Ovary (tissue), 9 donors: ENCODE results near the gene GRK4. TPM values are rescaled to one million over a fixed set of nuclear protein-coding genes. Genes with fewer than 3 reads are reported as not detected.

Experiments used
- DNase-seq, 5 donors: peaks; one replicate each; pipeline ENCODE4 v3.0.0-alpha.2; 2019 to 2020
- H3K27ac ChIP-seq, 2 donors: fragments of 200-600 bp; one replicate each; pipeline versions ENCODE4 v1.5.1 to v1.8.0; 2019 to 2022
- H3K27me3 ChIP-seq: fragments of 200-600 bp; one replicate; pipeline ENCODE4 v1.8.0; 2022
- H3K36me3 ChIP-seq: fragments of 200-600 bp; sonication (generic); one replicate; pipeline ENCODE4 v1.5.1; 2019
- H3K4me1 ChIP-seq: one replicate; pipeline ENCODE4 v1.8.1; 2013; ENCODE audit warnings: mild to moderate bottlenecking, moderate library complexity; ENCODE audit not compliant: insufficient read depth
- H3K4me3 ChIP-seq: fragments of 200-600 bp; sonication (generic); one replicate; pipeline ENCODE4 v1.5.1; 2017
- H3K9me3 ChIP-seq, 2 donors: fragments of 200-600 bp in 1 of 2; sonication (generic) in 1 of 2; one replicate each; pipeline versions ENCODE4 v1.5.1 to v1.8.1; 2013 to 2019; ENCODE audit warnings: mild to moderate bottlenecking in 1 of 2, moderate library complexity in 1 of 2
- CTCF ChIP-seq, 3 donors: fragments of 450-650 bp in 2 of 3; fragments of 200-600 bp in 1 of 3; IDR thresholded peaks; one replicate each; pipeline versions ENCODE4 v1.5.1 to v1.8.0; 2016 to 2022; ENCODE audit warnings: antibody characterized with exemption in 3 of 3, mild to moderate bottlenecking in 1 of 3
- EP300 ChIP-seq: sonication (generic); formaldehyde crosslinking; IDR thresholded peaks from one replicate; pipeline ENCODE4 v1.6.1; 2017; ENCODE audit warnings: antibody characterized with exemption
- POLR2A ChIP-seq: fragments of 450-650 bp; IDR thresholded peaks from one replicate; pipeline ENCODE4 v1.6.1; 2017; ENCODE audit warnings: antibody characterized with exemption, mild to moderate bottlenecking, moderate library complexity
- WGBS, 3 donors: extraction: QIAGEN DNeasy Blood & Tissue Kit in 1 of 3; methylation state at CpG; one replicate each; pipeline versions ENCODE4 v1.1.5 to v1.1.7; 2013 to 2017; 5-methylcytosine and 5-hydroxymethylcytosine counted together
- intact Hi-C, 4 donors: fragments of 100-400 bp; cut with DNase I; formaldehyde crosslinking; loops; one replicate each; pipeline versions ENCODE4 v1.11.0 to v1.15.1; 2022 to 2023
- polyA plus RNA-seq, 2 donors: library from polyadenylated mRNA; stranded (reverse); fragments of 200-250 nt in 1 of 2; fragments of 350-450 nt in 1 of 2; fragmentation: Illumina TruSeq in 1 of 2; extraction: RNeasy Lipid Tissue Mini Kit (QIAGEN cat#74804) in 1 of 2; gene quantifications; one replicate each; pipeline ENCODE4 v1.2.3, GENCODE V29; 2013 to 2014
- total RNA-seq, 7 donors: library from RNA; depleted of rRNA in 2 of 7; stranded (reverse); fragments of >200 nt in 2 of 7; fragmentation: NEBNext Ultra II Directional in 3 of 7; extraction: Animal tissue kit (Norgen Biotek cat#: 25700) in 3 of 7; gene quantifications; one replicate each; pipeline versions ENCODE4 v1.1.0 to v1.2.4, GENCODE V29; 2016 to 2023
- donor health status: DM: no; HTN: no; CAD: no; lungs with moderate emphysema.
- donor health status: DM: no; HTN: no; CAD: no.
- donor health status: Bipolar disorder and iron deficiency.
- donor health status: DM: yes; HTN: yes; CAD: no.
- donor health status: DM: no; HTN: no; CAD: no.
- donor health status: DM: yes; HTN: yes; CAD: no.

Gene GRK4
- total and polyA plus RNA-seq, 9 donors: 3.3 to 17.6 (median 6.9) TPM

DNA sequence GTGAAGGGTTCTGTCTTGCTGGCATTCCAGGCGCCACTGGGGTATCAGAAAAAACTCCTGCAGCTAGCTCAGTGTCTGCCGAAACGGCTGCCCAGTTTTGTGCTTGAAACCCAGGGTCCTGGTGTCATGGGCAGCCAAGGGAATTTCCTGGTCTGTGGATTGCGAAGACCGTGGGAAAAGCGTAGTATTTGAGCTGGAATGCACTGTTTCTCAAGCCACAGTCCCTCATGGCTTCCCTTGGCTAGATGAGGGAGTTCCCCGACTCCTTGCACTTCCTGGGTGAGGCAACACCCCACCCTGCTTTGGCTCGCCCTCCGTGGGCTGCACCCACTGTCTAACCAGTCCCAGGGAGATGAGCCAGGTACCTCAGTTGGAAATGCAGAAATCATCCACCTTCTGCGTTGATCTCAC, 40.2 kb upstream of the GRK4 start:
- Histone ChIP-seq H3K9me3 (no peaks in the 10 kb centered on the region), H3K36me3 (no peaks in the 10 kb centered on the region), H3K4me1 (no peaks in the 10 kb centered on the region), H3K4me3 (no peak overlapping the region), H3K27me3 (no peaks in the 10 kb centered on the region), H3K27ac (no peak overlapping the region)
- DNase-seq: peak in 1 of 5 donors; percentile 16
- intact Hi-C loops: no loop called here
- WGBS, 3 donors: 84 to 87% (median 84%) methylated on average over 10 of the region's 10 CpGs
- TF ChIP-seq EP300: no peak
- no peak for TF ChIP-seq CTCF (IDR thresholded peaks at IDR 0.05)
- no peak for TF ChIP-seq POLR2A

GRCh38 chr4:2923668-2924173, 39.6 kb upstream of the GRK4 start:
- Histone ChIP-seq H3K9me3 (no peaks in the 10 kb centered on the region), H3K36me3 (no peaks in the 10 kb centered on the region), H3K27ac (no peak overlapping the region), H3K4me3 (no peak overlapping the region), H3K4me1 (no peaks in the 10 kb centered on the region), H3K27me3 (no peaks in the 10 kb centered on the region)
- intact Hi-C loops: no loop called here
- peak in 2 of 5 donors; percentile 9 to 25 for DNase-seq
- TF ChIP-seq CTCF (IDR thresholded peaks at IDR 0.05) (no peak), EP300 (no peak), POLR2A (no peak)
- WGBS, 3 donors: 90 to 92% (median 90%) methylated on average over 16 of the region's 16 CpGs

DNA sequence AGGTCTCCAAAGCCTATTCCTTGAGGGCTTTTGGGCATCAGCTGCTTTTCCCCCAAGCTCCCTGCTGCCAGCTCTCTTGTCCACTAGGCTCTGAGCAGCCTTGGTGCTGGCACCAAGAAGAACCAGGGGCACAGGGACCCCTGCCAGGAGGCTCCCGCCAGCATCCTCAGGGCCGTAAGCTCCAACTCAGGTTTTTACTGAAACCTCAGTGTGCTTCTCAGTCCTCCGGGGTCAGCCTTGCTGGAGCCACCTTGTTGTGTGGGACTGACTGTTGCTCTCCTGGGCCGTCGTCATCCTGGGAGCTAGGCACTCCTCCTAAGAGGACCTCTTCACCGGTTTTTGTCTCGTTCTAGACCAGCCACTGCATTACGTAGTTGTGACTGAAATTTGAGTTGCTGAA, 39.1 kb upstream of the GRK4 start:
- intact Hi-C loops: no loop called here
- Histone ChIP-seq H3K36me3 (no peaks in the 10 kb centered on the region), H3K27me3 (no peaks in the 10 kb centered on the region), H3K9me3 (no peaks in the 10 kb centered on the region), H3K4me3 (no peak overlapping the region), H3K27ac (no peak overlapping the region), H3K4me1 (no peaks in the 10 kb centered on the region)
- no peak for TF ChIP-seq CTCF (IDR thresholded peaks at IDR 0.05)
- no peak for TF ChIP-seq POLR2A
- no peak for TF ChIP-seq EP300
- 84 to 90% (median 87%) methylated on average over 8 of the region's 8 CpGs for WGBS, 3 donors
- peak in 2 of 5 donors; percentile 7 to 24 for DNase-seq

- Histone ChIP-seq H3K4me3 (no peak overlapping the region), H3K9me3 (no peaks in the 10 kb centered on the region), H3K27me3 (no peaks in the 10 kb centered on the region), H3K27ac (no peak overlapping the region), H3K36me3 (no peaks in the 10 kb centered on the region), H3K4me1 (no peaks in the 10 kb centered on the region)
- WGBS, 3 donors: 68 to 79% (median 69%) methylated on average over 7 of the region's 7 CpGs
- TF ChIP-seq CTCF (IDR thresholded peaks at IDR 0.05): no peak
- TF ChIP-seq POLR2A: no peak
- TF ChIP-seq EP300: no peak
- peak in 2 of 5 donors; percentile 11 to 36 for DNase-seq
- intact Hi-C loops: no loop called here
Observed at GRCh38 chr4:2924765-2925301, 38.5 kb upstream of the GRK4 start.
